SK-N-MC (cell line): ENCODE measurements around the gene TSPAN5.

Source experiments
- EZH2 ChIP-seq: fragments of 200-600 bp; sonication (generic); IDR thresholded peaks from one replicate; pipeline ENCODE4 v1.6.1; 2017; ENCODE audit warnings: antibody characterized with exemption
- FOXP2 ChIP-seq: optimal IDR thresholded peaks from 2 replicates; pipeline ENCODE3; 2011; ENCODE audit warnings: mild to moderate bottlenecking, moderate library complexity; ENCODE audit not compliant: insufficient read depth; ENCODE audit errors: extremely low read length, control extremely low read depth
- POLR2AphosphoS5 ChIP-seq: IDR thresholded peaks from 2 replicates; pipeline ENCODE4 v1.6.1; 2012; ENCODE audit warnings: mild to moderate bottlenecking, low read depth, low read length, borderline replicate concordance

DNA sequence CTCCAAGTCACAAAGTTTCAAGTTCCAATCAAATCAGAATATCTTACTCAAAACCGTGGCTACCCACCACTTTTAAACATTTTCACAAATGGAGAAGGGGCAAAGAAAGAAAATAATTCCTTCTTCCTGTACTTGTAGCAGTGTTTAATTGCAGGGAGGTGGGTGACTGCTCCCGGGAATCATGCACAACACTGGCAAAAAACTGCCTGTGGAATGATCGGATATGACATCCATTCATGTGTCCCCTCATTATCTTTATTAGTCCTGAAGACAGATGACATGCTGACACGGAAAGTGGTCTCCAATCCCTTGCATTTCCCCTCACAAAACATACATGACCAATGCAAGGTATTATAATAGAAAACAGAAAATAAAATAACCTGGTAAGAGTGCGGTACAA lies 2.0 kb downstream of the TSPAN5 start:
- no peak for TF ChIP-seq EZH2
- TF ChIP-seq POLR2AphosphoS5 = no peak
- TF ChIP-seq FOXP2 = no peak
